ENCODE results near the gene RYR1.
"Not testable (repeated sequence)": the region's sequence is repeated elsewhere in the genome, so short reads cannot be mapped to it uniquely, and the experiment has no call there.

RYR1 gene

GRCh38 chr19:38464421-38465082 is 31.1 kb downstream of the RYR1 start:
- no peak for DNase-seq

- no peak for DNase-seq
Observed at GRCh38 chr19:38466050-38466449, 32.6 kb downstream of the RYR1 start.

GRCh38 chr19:38467541-38468525 is 34.3 kb downstream of the RYR1 start:
- DNase-seq: no peak

- no peak for DNase-seq
Observed at GRCh38 chr19:38469151-38469550, 35.7 kb downstream of the RYR1 start.

- no peak for DNase-seq
Observed at GRCh38 chr19:38470788-38471480, 37.4 kb downstream of the RYR1 start.

GRCh38 chr19:38472725-38473124 is 39.2 kb downstream of the RYR1 start:
- DNase-seq: not testable (repeated sequence)

GRCh38 chr19:38473201-38473600 is 39.7 kb downstream of the RYR1 start:
- DNase-seq: no peak

- no peak for DNase-seq
Observed at GRCh38 chr19:38475176-38475575, 41.7 kb downstream of the RYR1 start.

- no peak for DNase-seq
Observed at GRCh38 chr19:38478273-38478971, 44.9 kb downstream of the RYR1 start.

GRCh38 chr19:38482496-38482895 is 49.0 kb downstream of the RYR1 start:
- no peak for DNase-seq

- no peak for DNase-seq
Observed at GRCh38 chr19:38483016-38483630, 49.6 kb downstream of the RYR1 start.

- DNase-seq: no peak
Observed at GRCh38 chr19:38484747-38485146, 51.3 kb downstream of the RYR1 start.

GRCh38 chr19:38485541-38486285 is 52.2 kb downstream of the RYR1 start:
- DNase-seq: no peak

GRCh38 chr19:38486731-38487336 is 53.3 kb downstream of the RYR1 start:
- no peak for DNase-seq

GRCh38 chr19:38488096-38488495 is 54.6 kb downstream of the RYR1 start:
- no peak for DNase-seq

- no peak for DNase-seq
Observed at GRCh38 chr19:38488776-38489481, 55.4 kb downstream of the RYR1 start.

- DNase-seq: no peak
Observed at GRCh38 chr19:38490861-38491260, 57.4 kb downstream of the RYR1 start.

- no peak for DNase-seq
Observed at GRCh38 chr19:38492181-38492813, 58.8 kb downstream of the RYR1 start.

GRCh38 chr19:38494379-38494778 is 60.9 kb downstream of the RYR1 start:
- no peak for DNase-seq

- DNase-seq: not testable (repeated sequence)
Observed at GRCh38 chr19:38495375-38495774, 61.9 kb downstream of the RYR1 start.

All from NCI-H1092 (cell line).